GM12874 (cell line): Measurements from ENCODE around the gene PGGHG.

Experiments used
- CTCF ChIP-seq: IDR thresholded peaks from 2 replicates; pipeline ENCODE4 v1.5.1; 2011; ENCODE audit warnings: low read depth, mild to moderate bottlenecking, control low read depth, low read length, moderate library complexity; ENCODE audit not compliant: insufficient read depth

PGGHG gene

GRCh38 chr11:279040-279965, 9.6 kb upstream of the PGGHG start:
- TF ChIP-seq CTCF = no peak

- TF ChIP-seq CTCF = no peak
These were observed 8.8 kb upstream of the PGGHG start for GRCh38 chr11:279966-280705.

- no peak for TF ChIP-seq CTCF
These were observed 8.0 kb upstream of the PGGHG start for GRCh38 chr11:280706-281485.

- no peak for TF ChIP-seq CTCF
These were observed 7.3 kb upstream of the PGGHG start for GRCh38 chr11:281486-282161.

- TF ChIP-seq CTCF = no peak
These were observed 6.8 kb upstream of the PGGHG start for GRCh38 chr11:282171-282570.

GRCh38 chr11:282630-283360, 6.1 kb upstream of the PGGHG start:
- TF ChIP-seq CTCF = no peak
